Vagina (tissue), 2 donors: Measurements from ENCODE around the gene CAPZA2. TPM values are rescaled to one million over a fixed set of nuclear protein-coding genes. Genes with fewer than 3 reads are reported as not detected.

Experiments
- DNase-seq, 2 donors: peaks; one replicate each; pipeline ENCODE4 v3.0.0-alpha.2; 2017; ENCODE audit errors: extremely low spot score in 2 of 2
- H3K27ac ChIP-seq: fragments of 200-600 bp; sonication (generic); one replicate; pipeline ENCODE4 v1.5.1; 2019
- H3K27me3 ChIP-seq: fragments of 200-600 bp; sonication (generic); one replicate; pipeline ENCODE4 v1.5.1; 2019
- H3K36me3 ChIP-seq, 2 donors: fragments of 200-600 bp; sonication (generic); one replicate each; pipeline ENCODE4 v1.5.1; 2017 to 2019
- H3K4me1 ChIP-seq: fragments of 200-600 bp; sonication (generic); one replicate; pipeline ENCODE4 v1.5.1; 2019
- H3K4me3 ChIP-seq, 2 donors: fragments of 200-600 bp; sonication (generic); 1 replicate in 1 of 2; 2 replicates in 1 of 2; pipeline ENCODE4 v1.5.1; 2016 to 2019
- H3K9me3 ChIP-seq: fragments of 200-600 bp; sonication (generic); one replicate; pipeline ENCODE4 v1.5.1; 2019
- CTCF ChIP-seq, 3 experiments: fragments of 450-650 bp in 2 of 3; fragments of 200-600 bp in 1 of 3; sonication (generic) in 1 of 3; IDR thresholded peaks; one replicate each; pipeline ENCODE4 v1.5.1; 2017 to 2019; ENCODE audit warnings: antibody characterized with exemption in 3 of 3, mild to moderate bottlenecking in 2 of 3, moderate library complexity in 2 of 3
- POLR2A ChIP-seq, 2 donors: fragments of 450-650 bp; IDR thresholded peaks; one replicate each; pipeline ENCODE4 v1.6.1; 2017; ENCODE audit warnings: antibody characterized with exemption in 2 of 2, mild to moderate bottlenecking in 2 of 2, moderate library complexity in 2 of 2
- POLR2AphosphoS5 ChIP-seq, 2 donors: sonication (generic); formaldehyde crosslinking; IDR thresholded peaks; one replicate each; pipeline ENCODE4 v1.9.0; 2017; ENCODE audit warnings: antibody characterized with exemption in 2 of 2, mild to moderate bottlenecking in 2 of 2, low read depth in 1 of 2; ENCODE audit not compliant: insufficient read depth in 1 of 2
- intact Hi-C: fragments of 100-400 bp; cut with DNase I; formaldehyde crosslinking; loops from one replicate; pipeline ENCODE4 v1.15.1; 2023
- total RNA-seq: library from RNA; depleted of rRNA; stranded (reverse); fragments of >200 nt; gene quantifications from one replicate; pipeline ENCODE4 v1.2.3, GENCODE V29; 2016

CAPZA2 gene
- total RNA-seq, 1 donor from 2014 or later = 86.2 TPM

GRCh38 chr7:116906391-116906790, 44.0 kb downstream of the CAPZA2 start:
- TF ChIP-seq CTCF (IDR thresholded peaks at IDR 0.05) (no peak), POLR2A (IDR thresholded peaks at IDR 0.05) (no peak), POLR2AphosphoS5 (IDR thresholded peaks at IDR 0.05; ENCODE audit: insufficient read depth in 1 of 2, low read depth in 1 of 2) (no peak)
- no peak overlapping the region for H3K4me3 ChIP-seq
- intact Hi-C loops = no loop called here

GRCh38 chr7:116910383-116910782, 48.0 kb downstream of the CAPZA2 start:
- Histone ChIP-seq H3K9me3 (peaks cover 4% of the 10 kb centered on the region), H3K27ac (no peak overlapping the region), H3K36me3 (peaks cover 0 to 46% of the 10 kb centered on the region in 2 donors), H3K27me3 (no peaks in the 10 kb centered on the region), H3K4me1 (no peaks in the 10 kb centered on the region), H3K4me3 (no peak overlapping the region)
- TF ChIP-seq POLR2AphosphoS5 (IDR thresholded peaks at IDR 0.05; ENCODE audit: insufficient read depth in 1 of 2, low read depth in 1 of 2) (no peak), POLR2A (IDR thresholded peaks at IDR 0.05) (no peak), CTCF (IDR thresholded peaks at IDR 0.05) (no peak)
- intact Hi-C loops = no loop called here
- no peak for DNase-seq

More at GRCh38 chr7:116906391-116906790, 44.0 kb downstream of the CAPZA2 start:
- Histone ChIP-seq H3K27me3 (no peaks in the 10 kb centered on the region), H3K9me3 (no peaks in the 10 kb centered on the region), H3K4me1 (no peaks in the 10 kb centered on the region), H3K27ac (no peak overlapping the region), H3K36me3 (peaks cover 0 to 42% of the 10 kb centered on the region in 2 donors)
- DNase-seq = no peak

- intact Hi-C loops = no loop called here
- Histone ChIP-seq H3K36me3 (peaks cover 0 to 53% of the 10 kb centered on the region in 2 donors), H3K4me3 (no peak overlapping the region), H3K27ac (no peak overlapping the region), H3K27me3 (no peaks in the 10 kb centered on the region), H3K9me3 (peaks cover 4% of the 10 kb centered on the region), H3K4me1 (no peaks in the 10 kb centered on the region)
- no peak for DNase-seq
- TF ChIP-seq POLR2A (IDR thresholded peaks at IDR 0.05) (no peak), POLR2AphosphoS5 (IDR thresholded peaks at IDR 0.05; ENCODE audit: insufficient read depth in 1 of 2, low read depth in 1 of 2) (no peak), CTCF (IDR thresholded peaks at IDR 0.05) (no peak)
Measured at GRCh38 chr7:116911801-116912200, 49.4 kb downstream of the CAPZA2 start.

GRCh38 chr7:116912269-116912909, 50.0 kb downstream of the CAPZA2 start:
- peaks cover 0 to 53% of the 10 kb centered on the region in 2 donors for H3K36me3 ChIP-seq
- H3K4me3 ChIP-seq = no peak overlapping the region
- no peak for DNase-seq
- TF ChIP-seq POLR2AphosphoS5 (IDR thresholded peaks at IDR 0.05; ENCODE audit: insufficient read depth in 1 of 2, low read depth in 1 of 2) (no peak), POLR2A (IDR thresholded peaks at IDR 0.05) (no peak), CTCF (IDR thresholded peaks at IDR 0.05) (no peak)
- peaks cover 4% of the 10 kb centered on the region for H3K9me3 ChIP-seq
- H3K27ac ChIP-seq = no peak overlapping the region
- no peaks in the 10 kb centered on the region for H3K27me3 ChIP-seq
- intact Hi-C loops = no loop called here
- no peaks in the 10 kb centered on the region for H3K4me1 ChIP-seq

- DNase-seq = no peak
- intact Hi-C loops = no loop called here
- no peaks in the 10 kb centered on the region for H3K4me1 ChIP-seq
- H3K27me3 ChIP-seq = no peaks in the 10 kb centered on the region
- TF ChIP-seq CTCF (IDR thresholded peaks at IDR 0.05) (no peak), POLR2AphosphoS5 (IDR thresholded peaks at IDR 0.05; ENCODE audit: insufficient read depth in 1 of 2, low read depth in 1 of 2) (no peak), POLR2A (IDR thresholded peaks at IDR 0.05) (no peak)
- H3K4me3 ChIP-seq = no peak overlapping the region
- H3K9me3 ChIP-seq = no peaks in the 10 kb centered on the region
- no peak overlapping the region for H3K27ac ChIP-seq
- peaks cover 0 to 31% of the 10 kb centered on the region in 2 donors for H3K36me3 ChIP-seq
Measured at GRCh38 chr7:116918704-116919103, 56.3 kb downstream of the CAPZA2 start.
